HG03159 (cell line): ENCODE results near the gene SLIT1.

Experiments used
- ATAC-seq: cut with Tn5 transposase; IDR thresholded peaks from one replicate; pipeline ENCODE4 v1.9.1; 2021; ENCODE audit warnings: mild to moderate bottlenecking, moderate library complexity; ENCODE audit not compliant: unreplicated experiment

Gene SLIT1

GRCh38 chr10:96984541-96985131 is 201.1 kb downstream of the SLIT1 start:
- ATAC-seq: peak; percentile 82

- no peak for ATAC-seq
Observed at GRCh38 chr10:96982149-96982930, 203.4 kb downstream of the SLIT1 start.

DNA sequence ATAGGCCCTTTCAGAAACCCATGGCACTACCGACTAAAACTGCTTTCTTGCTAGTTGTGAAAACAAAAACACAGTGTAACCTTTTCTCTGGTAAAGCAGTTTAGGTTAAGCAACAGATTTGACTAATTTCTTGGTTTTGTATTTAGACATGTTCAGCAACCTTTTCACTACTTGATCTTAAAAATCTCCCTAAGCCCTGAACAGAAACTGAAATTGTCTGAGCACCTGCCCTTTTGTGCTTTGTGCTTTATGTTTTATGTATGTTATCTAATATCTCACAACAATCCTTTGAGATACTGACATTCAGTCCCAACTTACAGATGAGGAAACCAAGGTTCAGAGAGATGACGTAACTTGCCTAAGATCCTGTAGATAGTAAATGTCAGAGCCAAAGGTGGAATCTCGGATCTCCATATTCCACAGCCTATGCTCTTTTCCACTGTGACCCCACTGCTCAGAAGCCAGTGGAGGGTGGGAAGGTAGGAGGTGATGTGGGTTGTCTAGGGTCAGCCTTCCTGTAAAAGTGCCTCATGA is 207.1 kb downstream of the SLIT1 start:
- ATAC-seq: peak; percentile 53

DNA sequence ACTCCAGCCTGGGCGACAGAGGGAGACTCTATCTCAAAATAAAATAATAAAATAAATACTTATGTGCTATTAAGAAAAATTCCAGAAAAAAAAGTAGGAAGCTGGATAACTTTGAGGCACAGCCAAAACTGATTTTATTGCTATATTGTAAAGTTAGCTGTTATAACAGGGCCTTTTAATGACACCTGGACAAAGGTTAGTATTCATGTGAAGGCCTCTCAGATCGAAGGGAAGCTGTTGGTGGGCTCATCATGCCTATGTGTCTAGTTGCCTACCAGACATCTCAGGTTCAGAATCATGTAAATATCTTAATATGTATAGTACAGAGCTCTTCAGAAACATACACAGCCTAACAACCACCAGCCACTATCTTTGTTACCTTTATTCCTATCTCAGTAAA is 210.6 kb downstream of the SLIT1 start:
- ATAC-seq: no peak

- no peak for ATAC-seq
Observed at GRCh38 chr10:96973809-96974747, 211.7 kb downstream of the SLIT1 start.

GRCh38 chr10:96972264-96972663 is 213.5 kb downstream of the SLIT1 start:
- no peak for ATAC-seq

GRCh38 chr10:96971324-96971723 is 214.4 kb downstream of the SLIT1 start:
- ATAC-seq: no peak

GRCh38 chr10:96968682-96969423 is 216.9 kb downstream of the SLIT1 start:
- ATAC-seq: no peak

DNA sequence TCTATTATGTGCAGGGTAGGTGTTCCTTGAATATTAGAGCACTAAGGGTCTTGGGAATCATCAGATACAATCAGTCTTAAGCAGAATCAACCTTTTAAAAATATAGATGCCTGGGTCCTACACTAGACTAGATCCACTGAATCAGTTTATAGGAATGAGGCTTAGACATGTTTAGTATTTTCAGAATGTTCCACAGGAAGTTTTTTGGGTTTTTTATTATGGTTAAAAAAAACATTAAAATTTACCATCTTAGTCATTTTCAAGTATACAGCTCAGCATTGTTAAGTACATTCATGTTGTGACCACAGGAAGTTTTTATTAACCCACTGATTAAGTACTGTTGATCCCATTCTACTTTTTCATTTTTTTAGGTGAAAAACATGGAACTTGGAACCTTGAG is 217.9 kb downstream of the SLIT1 start:
- no peak for ATAC-seq

- ATAC-seq: no peak
Observed at GRCh38 chr10:96964131-96964530, 221.6 kb downstream of the SLIT1 start.

DNA sequence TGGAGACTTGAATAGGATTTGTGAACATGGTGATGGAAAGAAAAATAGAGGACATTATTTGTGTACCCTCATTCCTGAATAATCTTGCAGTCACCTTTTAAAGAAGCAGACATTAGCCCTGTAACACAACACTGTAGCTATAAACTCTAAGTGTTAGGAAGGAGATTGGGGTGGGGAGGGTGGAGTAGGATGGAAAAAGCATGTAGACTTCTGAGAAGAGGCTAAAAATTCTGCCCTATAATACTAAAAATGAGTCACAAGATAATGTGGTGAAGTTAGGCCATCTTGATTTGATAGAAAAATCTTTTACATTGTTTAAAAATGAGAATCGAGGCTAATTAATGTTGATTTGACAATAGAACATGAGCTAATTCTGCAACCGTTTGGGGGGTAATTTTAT is 224.9 kb downstream of the SLIT1 start:
- no peak for ATAC-seq

DNA sequence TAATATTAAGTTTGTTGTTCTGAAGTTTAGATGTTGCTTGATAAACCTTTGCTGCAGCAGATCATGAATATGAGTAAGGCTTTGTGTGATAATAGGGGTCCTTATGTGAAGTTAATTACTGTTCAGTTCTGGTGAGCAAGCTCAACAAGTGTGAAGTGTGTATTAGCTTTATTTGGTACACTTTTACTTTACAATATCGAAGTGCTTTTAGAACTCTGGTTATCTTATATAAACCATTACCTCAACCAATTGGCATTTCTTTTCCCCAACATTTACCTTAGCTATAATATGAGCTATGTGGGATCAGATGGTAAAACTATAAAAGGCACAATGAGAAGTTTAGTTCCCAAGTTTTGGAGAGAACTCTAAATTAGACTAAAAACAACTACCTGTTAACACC is 226.0 kb downstream of the SLIT1 start:
- ATAC-seq: no peak

- no peak for ATAC-seq
Observed at GRCh38 chr10:96958071-96958470, 227.7 kb downstream of the SLIT1 start.

DNA sequence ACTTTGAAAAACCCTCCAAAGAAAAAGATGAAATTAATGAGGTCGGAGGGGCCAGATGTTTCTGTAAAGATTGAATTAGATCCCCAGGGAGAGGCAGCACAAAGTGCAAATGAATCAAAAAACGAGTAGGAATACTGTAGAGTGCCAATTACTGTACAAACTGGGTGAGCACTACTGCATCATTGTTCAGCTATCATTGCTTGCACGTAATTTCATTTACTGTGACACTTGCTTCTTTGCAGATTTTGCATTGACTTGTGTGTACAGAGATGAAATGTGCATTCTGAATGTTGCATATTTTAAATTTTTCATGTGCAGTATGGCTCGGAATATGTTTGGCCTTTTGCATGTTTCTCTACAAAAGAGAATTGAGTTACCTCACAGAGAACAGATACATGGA is 230.0 kb downstream of the SLIT1 start:
- no peak for ATAC-seq

GRCh38 chr10:96951954-96952353 is 233.8 kb downstream of the SLIT1 start:
- ATAC-seq: no peak

DNA sequence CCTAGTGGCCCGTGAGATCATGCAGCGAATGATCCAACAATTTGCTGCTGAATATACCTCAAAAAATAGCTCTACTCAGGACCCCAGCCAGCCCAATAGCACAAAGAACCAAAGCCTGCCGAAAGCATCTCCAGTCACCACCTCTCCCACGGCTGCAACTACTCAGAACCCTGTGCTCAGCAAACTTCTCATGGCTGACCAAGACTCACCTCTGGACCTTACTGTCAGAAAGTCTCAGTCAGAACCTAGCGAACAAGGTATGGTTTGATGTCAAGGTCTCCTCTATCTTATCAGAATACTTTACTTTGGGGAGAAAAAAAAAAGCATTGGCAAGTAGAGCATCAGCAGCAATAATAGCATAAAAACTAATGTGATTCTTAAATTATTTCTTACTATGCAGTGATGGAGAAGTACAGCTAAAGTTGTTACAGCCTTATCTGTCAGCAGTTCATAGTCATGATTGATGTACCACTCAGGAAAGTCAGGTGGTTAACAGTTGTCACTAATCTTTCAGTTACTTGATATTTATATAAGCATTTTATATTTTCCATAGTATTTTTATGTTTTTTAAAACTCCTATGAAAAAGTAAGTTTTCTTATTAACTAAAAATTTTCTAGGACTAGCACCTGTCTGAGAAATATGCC is 236.6 kb downstream of the SLIT1 start:
- no peak for ATAC-seq
